ENCODE data around the gene EFCAB9.

Gene EFCAB9

DNA sequence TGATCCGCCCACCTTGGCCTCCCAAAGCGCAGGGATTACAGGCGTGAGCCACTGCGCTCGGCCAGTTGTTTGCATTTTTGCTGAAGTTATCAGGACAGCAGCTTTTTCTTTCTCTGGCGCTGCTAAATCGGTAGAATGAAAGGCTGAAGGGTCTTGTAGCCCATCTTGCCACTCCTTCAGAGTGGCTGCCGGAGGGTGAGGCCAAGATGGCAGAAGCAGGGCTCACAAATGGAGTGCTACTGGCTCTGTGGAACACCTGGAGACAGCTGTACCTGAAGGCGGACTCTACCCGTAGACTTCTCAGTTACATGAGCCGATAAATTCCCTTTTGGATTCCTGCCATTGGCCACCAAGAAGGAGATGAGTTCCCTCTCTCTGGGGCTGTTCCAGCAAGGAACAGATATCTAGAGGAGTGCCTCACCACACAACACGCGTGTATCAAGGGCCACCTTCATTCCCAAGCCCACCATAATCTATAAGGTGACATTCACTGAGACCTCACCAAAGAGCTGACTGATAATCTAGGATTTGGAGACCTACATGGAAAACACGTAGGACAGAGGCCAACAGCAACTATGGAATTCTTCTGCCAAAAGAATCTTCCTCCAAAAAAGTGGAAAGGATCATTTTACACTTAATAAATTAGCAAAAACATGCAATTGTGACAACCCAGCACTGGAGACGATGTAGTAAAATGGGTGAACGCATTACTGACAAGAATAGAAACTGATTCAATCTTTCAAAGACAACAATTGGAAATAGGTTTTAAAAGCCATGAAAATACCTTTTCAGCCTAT is 27.7 kb upstream of the EFCAB9 start:
- peaks cover 54 to 82% of the 10 kb centered on the region in 2 experiments for H3K4me1 ChIP-seq (ENCODE audit: control insufficient read depth in 1 of 2, insufficient read depth in 1 of 2, low read depth in 1 of 2, low read length in 1 of 2)
- no peak overlapping the region for H3K4me3 ChIP-seq (ENCODE audit: low read depth in 1 of 2, low read length in 1 of 2)
- peak overlapping the region; percentile 38 for H3K27ac ChIP-seq
- TF ChIP-seq, protein P1, sequence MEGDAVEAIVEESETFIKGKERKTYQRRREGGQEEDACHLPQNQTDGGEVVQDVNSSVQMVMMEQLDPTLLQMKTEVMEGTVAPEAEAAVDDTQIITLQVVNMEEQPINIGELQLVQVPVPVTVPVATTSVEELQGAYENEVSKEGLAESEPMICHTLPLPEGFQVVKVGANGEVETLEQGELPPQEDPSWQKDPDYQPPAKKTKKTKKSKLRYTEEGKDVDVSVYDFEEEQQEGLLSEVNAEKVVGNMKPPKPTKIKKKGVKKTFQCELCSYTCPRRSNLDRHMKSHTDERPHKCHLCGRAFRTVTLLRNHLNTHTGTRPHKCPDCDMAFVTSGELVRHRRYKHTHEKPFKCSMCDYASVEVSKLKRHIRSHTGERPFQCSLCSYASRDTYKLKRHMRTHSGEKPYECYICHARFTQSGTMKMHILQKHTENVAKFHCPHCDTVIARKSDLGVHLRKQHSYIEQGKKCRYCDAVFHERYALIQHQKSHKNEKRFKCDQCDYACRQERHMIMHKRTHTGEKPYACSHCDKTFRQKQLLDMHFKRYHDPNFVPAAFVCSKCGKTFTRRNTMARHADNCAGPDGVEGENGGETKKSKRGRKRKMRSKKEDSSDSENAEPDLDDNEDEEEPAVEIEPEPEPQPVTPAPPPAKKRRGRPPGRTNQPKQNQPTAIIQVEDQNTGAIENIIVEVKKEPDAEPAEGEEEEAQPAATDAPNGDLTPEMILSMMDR (IDR thresholded peaks at IDR 0.05) = no peak
- peaks cover 53% of the 10 kb centered on the region for H3K36me3 ChIP-seq
- no peaks in the 10 kb centered on the region for H3K27me3 ChIP-seq
- no peaks in the 10 kb centered on the region for H3K9me3 ChIP-seq

DNA sequence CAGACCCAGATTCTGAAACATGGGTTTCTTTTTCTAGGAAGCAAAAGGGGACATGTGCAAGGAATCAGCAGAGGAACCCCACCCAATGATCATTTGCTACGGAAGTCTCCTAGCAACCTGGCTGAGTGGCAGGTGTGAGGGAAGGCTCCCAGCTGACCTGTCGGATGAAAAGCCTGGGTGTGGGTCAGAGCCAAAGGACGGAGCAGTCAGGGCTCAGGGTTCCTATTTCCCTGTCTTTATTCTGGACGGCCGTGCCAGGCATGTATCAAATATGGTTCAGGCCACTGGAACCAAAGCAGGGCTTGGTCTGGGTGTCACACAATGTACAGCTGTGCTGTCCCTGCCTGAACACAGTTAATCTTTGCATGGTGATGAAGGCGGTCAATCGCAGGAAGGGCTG is 26.1 kb upstream of the EFCAB9 start:
- H3K4me3 ChIP-seq (ENCODE audit: low read depth in 1 of 2, low read length in 1 of 2) = no peak overlapping the region
- TF ChIP-seq, protein P1 (IDR thresholded peaks at IDR 0.05) = no peak
- peaks cover 51 to 82% of the 10 kb centered on the region in 2 experiments for H3K4me1 ChIP-seq (ENCODE audit: control insufficient read depth in 1 of 2, insufficient read depth in 1 of 2, low read depth in 1 of 2, low read length in 1 of 2)
- H3K9me3 ChIP-seq = no peaks in the 10 kb centered on the region
- H3K27me3 ChIP-seq = no peaks in the 10 kb centered on the region
- H3K36me3 ChIP-seq = peaks cover 57% of the 10 kb centered on the region
- H3K27ac ChIP-seq = peak overlapping the region; percentile 96

DNA sequence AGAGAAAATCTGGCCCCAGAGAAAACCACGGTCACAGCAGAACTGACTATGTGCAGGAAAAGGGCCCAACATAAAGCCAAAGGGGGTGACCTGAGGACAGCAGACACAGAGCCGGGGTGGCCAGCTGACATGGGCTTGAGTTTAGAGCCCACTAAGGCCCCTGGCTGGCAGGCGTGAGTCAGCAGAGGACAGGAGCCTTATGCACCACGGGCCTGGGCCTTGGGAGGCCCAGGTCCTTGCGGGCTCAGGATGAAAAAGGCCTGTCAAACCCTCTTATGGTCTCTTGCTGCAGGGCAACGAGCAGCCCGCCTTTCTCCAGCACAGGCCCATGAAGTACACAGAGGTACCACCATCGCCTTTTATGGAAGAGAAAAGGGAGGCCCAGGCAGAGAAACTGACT is 25.7 kb upstream of the EFCAB9 start:
- Histone ChIP-seq H3K4me3 (ENCODE audit: low read depth in 1 of 2, low read length in 1 of 2) (no peak overlapping the region), H3K4me1 (ENCODE audit: control insufficient read depth in 1 of 2, insufficient read depth in 1 of 2, low read depth in 1 of 2, low read length in 1 of 2) (peaks cover 51 to 82% of the 10 kb centered on the region in 2 experiments), H3K27ac (peak overlapping the region; percentile 96), H3K27me3 (no peaks in the 10 kb centered on the region), H3K36me3 (peaks cover 57% of the 10 kb centered on the region), H3K9me3 (no peaks in the 10 kb centered on the region)
- TF ChIP-seq, protein P1 (IDR thresholded peaks at IDR 0.05) = no peak

DNA sequence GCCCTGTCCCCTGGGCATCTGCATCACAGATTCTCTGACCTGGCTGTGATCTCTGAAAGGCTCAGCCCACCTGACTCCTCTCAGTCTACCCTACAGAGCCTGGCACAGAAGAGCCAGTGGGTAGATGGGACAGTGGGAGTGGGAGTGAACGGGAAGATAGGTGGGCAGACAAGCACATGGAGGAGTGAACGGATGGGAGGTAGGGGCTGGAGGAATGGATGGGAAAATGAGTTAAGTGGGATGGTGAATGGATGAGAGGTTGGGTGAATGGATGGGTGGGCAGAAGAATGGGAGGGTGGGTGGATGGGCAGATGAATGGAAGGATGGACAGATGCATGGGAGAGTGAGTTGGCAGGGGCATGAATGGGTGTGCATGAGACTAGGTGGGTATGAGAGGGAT is 24.8 kb upstream of the EFCAB9 start:
- Histone ChIP-seq H3K27me3 (no peaks in the 10 kb centered on the region), H3K4me3 (ENCODE audit: low read depth in 1 of 2, low read length in 1 of 2) (no peak overlapping the region), H3K27ac (peak overlapping the region; percentile 96), H3K4me1 (ENCODE audit: control insufficient read depth in 1 of 2, insufficient read depth in 1 of 2, low read depth in 1 of 2, low read length in 1 of 2) (peaks cover 55 to 84% of the 10 kb centered on the region in 2 experiments), H3K36me3 (peaks cover 56% of the 10 kb centered on the region), H3K9me3 (no peaks in the 10 kb centered on the region)
- TF ChIP-seq, protein P1 (IDR thresholded peaks at IDR 0.05) = no peak

DNA sequence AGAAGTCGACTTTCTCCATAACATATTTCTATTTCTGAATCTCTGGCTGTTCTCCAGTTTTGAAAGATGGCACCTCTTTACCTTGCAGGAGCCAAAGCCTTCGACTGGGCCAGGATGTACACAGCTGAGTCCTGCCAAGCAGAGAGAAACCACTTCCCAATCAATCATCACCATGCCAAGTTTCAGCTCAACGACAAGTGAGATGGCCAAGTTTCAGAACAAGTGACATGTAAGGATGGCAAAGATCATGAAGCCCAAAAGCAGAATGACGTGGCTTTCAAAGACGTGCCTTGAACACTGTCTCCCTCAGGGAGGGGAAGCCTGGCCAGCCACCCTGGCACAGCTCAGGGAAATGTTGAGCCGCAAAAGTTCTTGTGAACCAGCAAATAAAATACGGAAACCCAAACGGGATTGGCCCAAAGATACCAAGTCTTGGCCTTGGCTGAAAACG is 23.7 kb upstream of the EFCAB9 start:
- H3K27ac ChIP-seq = peak overlapping the region; percentile 96
- peaks cover 50% of the 10 kb centered on the region for H3K36me3 ChIP-seq
- H3K4me3 ChIP-seq (ENCODE audit: low read depth in 1 of 2, low read length in 1 of 2) = no peak overlapping the region
- no peaks in the 10 kb centered on the region for H3K27me3 ChIP-seq
- TF ChIP-seq, protein P1 (IDR thresholded peaks at IDR 0.05) = no peak
- H3K4me1 ChIP-seq (ENCODE audit: control insufficient read depth in 1 of 2, insufficient read depth in 1 of 2, low read depth in 1 of 2, low read length in 1 of 2) = peaks cover 61 to 84% of the 10 kb centered on the region in 2 experiments
- no peaks in the 10 kb centered on the region for H3K9me3 ChIP-seq

Data from neutrophil (primary cell).